Naive thymus-derived CD8-positive, alpha-beta T cell (primary cell): ENCODE results near the gene PLXNA3. TPM values are rescaled to one million over a fixed set of nuclear protein-coding genes. Genes with fewer than 3 reads are reported as not detected.

Experiments used
- ATAC-seq, 2 donors: fragments of 150-1000 bp; cut with Tn5 transposase in 1 of 2; sonication (Bioruptor Pico), chemical (Tn5 transposase) in 1 of 2; 1 replicate in 1 of 2; 2 replicates in 1 of 2; pipeline ENCODE4 v1.10.0; 2021; ENCODE audit warnings: mild to moderate bottlenecking in 2 of 2, moderate library complexity in 2 of 2
- POLR2A ChIA-PET: fragments of 350-600 bp; sonication (Branson Sonifier 250); formaldehyde crosslinking; loops from one replicate; lab custom pipeline; 2021; ENCODE audit warnings: antibody characterized with exemption; lab: Charles Lee
- DNase-seq, 10 donors: peaks; one replicate each; pipeline versions ENCODE4 v3.0.0 to v3.0.0-alpha.2; 2020 to 2022
- H3K27ac Mint-ChIP-seq, 10 donors: one replicate each; pipeline ENCODE4 v1.8.0; 2020 to 2022; ENCODE audit warnings: mild to moderate bottlenecking in 10 of 10, mixed read lengths in 10 of 10, moderate library complexity in 4 of 10, inconsistent platforms in 1 of 10
- H3K27me3 Mint-ChIP-seq, 5 donors: one replicate each; pipeline ENCODE4 v1.8.0; 2021 to 2022; ENCODE audit warnings: mixed read lengths in 5 of 5
- H3K36me3 Mint-ChIP-seq, 3 donors: one replicate each; pipeline ENCODE4 v1.8.0; 2020 to 2022; ENCODE audit warnings: mixed read lengths in 3 of 3, mild to moderate bottlenecking in 2 of 3, inconsistent platforms in 1 of 3
- H3K4me1 Mint-ChIP-seq, 4 donors: one replicate each; pipeline ENCODE4 v1.8.0; 2021 to 2022; ENCODE audit warnings: mixed read lengths in 4 of 4
- H3K4me3 Mint-ChIP-seq, 10 donors: one replicate each; pipeline ENCODE4 v1.8.0; 2020 to 2022; ENCODE audit warnings: mild to moderate bottlenecking in 10 of 10, mixed read lengths in 10 of 10, moderate library complexity in 6 of 10, inconsistent platforms in 1 of 10
- H3K9me3 Mint-ChIP-seq, 9 donors: one replicate each; pipeline ENCODE4 v1.8.0; 2020 to 2022; ENCODE audit warnings: mixed read lengths in 9 of 9, mild to moderate bottlenecking in 3 of 9, inconsistent platforms in 1 of 9, moderate library complexity in 1 of 9
- polyA plus RNA-seq, 3 donors: library from polyadenylated mRNA; unstranded; fragments of 300-500 nt; fragmentation: Illumina TruSeq; gene quantifications; one replicate each; pipeline ENCODE4 v1.2.3, GENCODE V29; 2021
- total RNA-seq, 8 experiments: library from RNA in 2 of 8; stranded (reverse) in 2 of 8; gene quantifications; one replicate each; pipeline ENCODE4 v1.2.3 and lab custom pipeline; 2021 to 2026

PLXNA3 gene
- total and polyA plus RNA-seq, 5 experiments from 2014 or later: 0.27 to 50.4 (median 0.67) TPM

GRCh38 chrX:154484255-154485149 lies 26.4 kb downstream of the PLXNA3 start:
- Mint-ChIP-seq H3K4me3 (peak overlapping the region in 7 of 10 donors; percentile 7 to 80 (median 51)), H3K27ac (peak overlapping the region in 3 of 10 donors; percentile 3 to 27 (median 20)), H3K4me1 (peaks cover 1 to 43% (median 27%) of the 10 kb centered on the region in 4 donors), H3K36me3 (peaks cover 0 to 8% (median 0%) of the 10 kb centered on the region in 3 donors), H3K9me3 (no peaks in the 10 kb centered on the region), H3K27me3 (no peaks in the 10 kb centered on the region)
- POLR2A ChIA-PET: interaction anchor here (0.6 to 9.4 kb wide), 6 partner anchors 28 to 85 kb away, joined by 3 to 102 read pairs (median 6); partner anchors contain the start of genes FAM50A, IKBKG and RPL10
- DNase-seq: no peak
- ATAC-seq: no peak

GRCh38 chrX:154485150-154486051 lies 27.3 kb downstream of the PLXNA3 start:
- Mint-ChIP-seq H3K9me3 (no peaks in the 10 kb centered on the region), H3K27ac (peak overlapping the region in 6 of 10 donors; percentile 17 to 74 (median 60)), H3K4me3 (peak overlapping the region; percentile 62 to 80 (median 70)), H3K36me3 (peaks cover 0 to 8% (median 0%) of the 10 kb centered on the region in 3 donors), H3K27me3 (no peaks in the 10 kb centered on the region), H3K4me1 (peaks cover 4 to 44% (median 29%) of the 10 kb centered on the region in 4 donors)
- no peak for DNase-seq
- POLR2A ChIA-PET: interaction anchor here (0.6 to 9.4 kb wide), 18 partner anchors 8 to 115 kb away, joined by 3 to 102 read pairs (median 6); partner anchors contain the start of genes FAM3A, FAM50A, IKBKG and PLXNA3
- ATAC-seq: no peak

GRCh38 chrX:154486052-154486395 lies 27.9 kb downstream of the PLXNA3 start:
- Mint-ChIP-seq H3K4me1 (peaks cover 4 to 49% (median 29%) of the 10 kb centered on the region in 4 donors), H3K4me3 (peak overlapping the region in 6 of 10 donors; percentile 24 to 76 (median 46)), H3K27me3 (no peaks in the 10 kb centered on the region), H3K9me3 (no peaks in the 10 kb centered on the region), H3K27ac (no peak overlapping the region), H3K36me3 (peaks cover 0 to 8% (median 0%) of the 10 kb centered on the region in 3 donors)
- peak in 8 of 10 donors; percentile 2 to 39 (median 26) for DNase-seq
- peak; percentile 9 to 10 for ATAC-seq
- POLR2A ChIA-PET: interaction anchor here (0.6 to 9.4 kb wide), 17 partner anchors 9 to 560 kb away, joined by 3 to 102 read pairs (median 6); partner anchors contain the start of genes ARHGAP4, FAM3A, FAM50A and PLXNA3

GRCh38 chrX:154486396-154487207 lies 28.5 kb downstream of the PLXNA3 start, which contains the start of gene UBL4A:
Gene UBL4A, minus strand, starts transcription at chrX:154486615. Its CDS starts 31 bp downstream, at chrX:154486584.
- no peaks in the 10 kb centered on the region for H3K9me3 Mint-ChIP-seq
- peaks cover 4 to 52% (median 28%) of the 10 kb centered on the region in 4 donors for H3K4me1 Mint-ChIP-seq
- POLR2A ChIA-PET: interaction anchor here (0.5 to 9.4 kb wide), 23 partner anchors 10 to 561 kb away, joined by 3 to 102 read pairs (median 5); partner anchors contain the start of genes ARHGAP4, FAM3A, FAM50A and PLXNA3
- DNase-seq (peak in 8 of 10 donors; percentile 27 to 57 (median 44)), ATAC-seq (peak; percentile 13 to 21)
- H3K4me3 Mint-ChIP-seq: peak within 1 kb of the TSS; percentile 74 to 89 (median 76)
- H3K27ac Mint-ChIP-seq: peak within 1 kb of the TSS; percentile 43 to 90 (median 86)
- H3K36me3 Mint-ChIP-seq: peaks cover 0 to 8% (median 0%) of the 10 kb centered on the region in 3 donors
- H3K27me3 Mint-ChIP-seq: no peaks in the 10 kb centered on the region

GRCh38 chrX:154487518-154488290 lies 29.6 kb downstream of the PLXNA3 start:
- DNase-seq (no peak), ATAC-seq (no peak)
- Mint-ChIP-seq H3K27me3 (no peaks in the 10 kb centered on the region), H3K36me3 (peaks cover 0 to 8% (median 0%) of the 10 kb centered on the region in 3 donors), H3K4me3 (peak overlapping the region in 9 of 10 donors; percentile 37 to 89 (median 76)), H3K27ac (peak overlapping the region in 7 of 10 donors; percentile 5 to 90 (median 80)), H3K9me3 (no peaks in the 10 kb centered on the region), H3K4me1 (peaks cover 4 to 47% (median 27%) of the 10 kb centered on the region in 4 donors)
- POLR2A ChIA-PET: interaction anchor here (0.5 to 9.4 kb wide), 16 partner anchors 11 to 668 kb away, joined by 3 to 102 read pairs (median 5); partner anchors contain the start of genes FAM3A, FAM50A, PLXNA3 and RPL10

GRCh38 chrX:154488336-154489075 lies 30.4 kb downstream of the PLXNA3 start:
- Mint-ChIP-seq H3K27ac (peak overlapping the region in 5 of 10 donors; percentile 61 to 89 (median 72)), H3K4me1 (peaks cover 4 to 43% (median 25%) of the 10 kb centered on the region in 4 donors), H3K36me3 (peaks cover 0 to 8% (median 0%) of the 10 kb centered on the region in 3 donors), H3K27me3 (no peaks in the 10 kb centered on the region), H3K9me3 (no peaks in the 10 kb centered on the region), H3K4me3 (peak overlapping the region in 7 of 10 donors; percentile 41 to 90 (median 79))
- DNase-seq (no peak), ATAC-seq (no peak)
- POLR2A ChIA-PET: interaction anchor here (1.4 to 9.4 kb wide), 7 partner anchors 9 to 517 kb away, joined by 3 to 102 read pairs (median 11); partner anchors contain the start of genes FAM3A, HCFC1, PLXNA3 and RPL10

GRCh38 chrX:154489182-154489581 lies 31.1 kb downstream of the PLXNA3 start:
- ATAC-seq (no peak), DNase-seq (no peak)
- Mint-ChIP-seq H3K4me1 (peaks cover 4 to 39% (median 23%) of the 10 kb centered on the region in 4 donors), H3K9me3 (no peaks in the 10 kb centered on the region), H3K4me3 (peak overlapping the region; percentile 82 to 91 (median 86)), H3K27ac (peak overlapping the region; percentile 73 to 95 (median 90)), H3K27me3 (no peaks in the 10 kb centered on the region), H3K36me3 (peaks cover 0 to 8% (median 0%) of the 10 kb centered on the region in 3 donors)
- POLR2A ChIA-PET: interaction anchor here (0.9 to 9.4 kb wide), 8 partner anchors 9 to 517 kb away, joined by 3 to 102 read pairs (median 14); partner anchors contain the start of genes FAM3A, HCFC1, RPL10 and TMEM187

GRCh38 chrX:154490021-154490413 lies 31.9 kb downstream of the PLXNA3 start:
- no peaks in the 10 kb centered on the region for H3K27me3 Mint-ChIP-seq
- H3K36me3 Mint-ChIP-seq: peaks cover 0 to 8% (median 0%) of the 10 kb centered on the region in 3 donors
- H3K9me3 Mint-ChIP-seq: no peaks in the 10 kb centered on the region
- H3K4me1 Mint-ChIP-seq: peaks cover 4 to 34% (median 20%) of the 10 kb centered on the region in 4 donors
- peak overlapping the region; percentile 82 to 91 (median 86) for H3K4me3 Mint-ChIP-seq
- peak overlapping the region; percentile 73 to 95 (median 90) for H3K27ac Mint-ChIP-seq
- DNase-seq (peak in 1 of 10 donors; percentile 18), ATAC-seq (peak; percentile 11 to 22)
- POLR2A ChIA-PET: interaction anchor here (0.6 to 9.4 kb wide), 23 partner anchors 10 to 518 kb away, joined by 3 to 102 read pairs (median 5); partner anchors contain the start of genes ATP6AP1, EMD, FAM3A and G6PD

GRCh38 chrX:154490414-154491083 lies 32.5 kb downstream of the PLXNA3 start, which contains the start of gene SLC10A3:
Gene SLC10A3, minus strand, starts transcription at chrX:154490629. Its CDS starts 1,689 bp downstream, at chrX:154488940.
- peak; percentile 80 to 83 for ATAC-seq
- peak; percentile 72 to 93 (median 81) for DNase-seq
- no peaks in the 10 kb centered on the region for H3K27me3 Mint-ChIP-seq
- H3K27ac Mint-ChIP-seq: peak within 1 kb of the TSS; percentile 73 to 96 (median 94)
- no peaks in the 10 kb centered on the region for H3K9me3 Mint-ChIP-seq
- POLR2A ChIA-PET: interaction anchor here (0.6 to 9.4 kb wide), 24 partner anchors 9 to 519 kb away, joined by 3 to 102 read pairs (median 6); partner anchors contain the start of genes ATP6AP1, EMD, FAM3A and G6PD
- peaks cover 0 to 8% (median 0%) of the 10 kb centered on the region in 3 donors for H3K36me3 Mint-ChIP-seq
- H3K4me3 Mint-ChIP-seq: peak within 1 kb of the TSS; percentile 83 to 93 (median 87)
- H3K4me1 Mint-ChIP-seq: peaks cover 4 to 30% (median 20%) of the 10 kb centered on the region in 4 donors
